GM23248 (cell line): Measurements from ENCODE around the gene RGR. TPM values are rescaled to one million over a fixed set of nuclear protein-coding genes. Genes with fewer than 3 reads are reported as not detected.

Experiments used
- DNase-seq: peaks from one replicate; pipeline ENCODE4 v3.0.0-alpha.2; 2015
- H2AFZ ChIP-seq: fragments of 200-600 bp; sonication (generic); 2 replicates; pipeline ENCODE4 v1.6.1; 2016; ENCODE audit warnings: antibody characterized with exemption
- H3F3A ChIP-seq: fragments of 200-600 bp; sonication (generic); 2 replicates; pipeline ENCODE4 v1.6.1; 2016; ENCODE audit warnings: mild to moderate bottlenecking, antibody characterized with exemption, mixed run types; ENCODE audit not compliant: insufficient read depth
- H3K27ac ChIP-seq: fragments of 200-600 bp; sonication (generic); 2 replicates; pipeline ENCODE4 v1.5.1; 2016; ENCODE audit warnings: mild to moderate bottlenecking
- H3K27me3 ChIP-seq: fragments of 200-600 bp; sonication (generic); replicated peaks from 2 replicates; pipeline ENCODE4 v1.6.1; 2016; ENCODE audit warnings: mild to moderate bottlenecking; ENCODE audit not compliant: insufficient read depth
- H3K36me3 ChIP-seq: fragments of 200-600 bp; sonication (generic); 2 replicates; pipeline ENCODE4 v1.6.1; 2016; ENCODE audit warnings: low read depth, mild to moderate bottlenecking
- H3K4me1 ChIP-seq: fragments of 200-600 bp; sonication (generic); 2 replicates; pipeline ENCODE4 v1.6.1; 2016; ENCODE audit warnings: mild to moderate bottlenecking; ENCODE audit not compliant: insufficient read depth
- H3K4me2 ChIP-seq: fragments of 200-600 bp; sonication (generic); one replicate; pipeline ENCODE4 v1.6.1; 2016; ENCODE audit warnings: mild to moderate bottlenecking; ENCODE audit not compliant: unreplicated experiment
- H3K4me3 ChIP-seq: fragments of 200-600 bp; sonication (generic); 2 replicates; pipeline ENCODE4 v1.5.1; 2016; ENCODE audit warnings: mild to moderate bottlenecking
- H3K79me2 ChIP-seq: fragments of 200-600 bp; sonication (generic); 2 replicates; pipeline ENCODE4 v1.6.1; 2016; ENCODE audit warnings: mild to moderate bottlenecking; ENCODE audit not compliant: insufficient read depth
- H3K9ac ChIP-seq: fragments of 200-600 bp; sonication (generic); 2 replicates; pipeline ENCODE4 v1.6.1; 2016; ENCODE audit warnings: mild to moderate bottlenecking
- H3K9me2 ChIP-seq: fragments of 200-600 bp; sonication (generic); 2 replicates; pipeline ENCODE4 v1.6.1; 2016; ENCODE audit warnings: mixed run types, mild to moderate bottlenecking, moderate library complexity; ENCODE audit not compliant: insufficient read depth
- H3K9me3 ChIP-seq: fragments of 200-600 bp; sonication (generic); one replicate; pipeline ENCODE4 v1.6.1; 2017; ENCODE audit warnings: low read depth
- H4K20me1 ChIP-seq: fragments of 200-600 bp; sonication (generic); 2 replicates; pipeline ENCODE4 v1.6.0; 2016; ENCODE audit not compliant: insufficient read depth
- EZH2 ChIP-seq: fragments of 200-600 bp; sonication (generic); IDR thresholded peaks from 2 replicates; pipeline ENCODE4 v1.6.1; 2018; ENCODE audit warnings: antibody characterized with exemption, mild to moderate bottlenecking; ENCODE audit not compliant: insufficient read depth, poor library complexity, severe bottlenecking
- EZH2phosphoT487 ChIP-seq: fragments of 200-600 bp; sonication (generic); IDR thresholded peaks from 2 replicates; pipeline ENCODE4 v1.6.1; 2018; ENCODE audit warnings: antibody characterized with exemption, moderate library complexity, mild to moderate bottlenecking, low read depth; ENCODE audit not compliant: insufficient read depth
- WGBS, 2 experiments: methylation state at CpG; one replicate each; pipeline ENCODE4 v1.1.6; 2015 to 2017; ENCODE audit warnings: low lambda C conversion rate in 2 of 2, low coverage in 1 of 2; ENCODE audit errors: missing lambda C conversion rate in 2 of 2; 5-methylcytosine and 5-hydroxymethylcytosine counted together
- in situ Hi-C: fragments of 300-500 bp; cut with MboI; formaldehyde crosslinking; loops from 2 replicates; pipeline ENCODE4 v1.15.0; 2020
- polyA plus RNA-seq: library from polyadenylated mRNA; unstranded; fragments of >200 nt; fragmentation: Nextera tagmentation; extraction: Ambion mirVana; gene quantifications from 2 replicates; pipeline ENCODE4 v1.2.1, GENCODE V29; 2016
- total RNA-seq: library from RNA; depleted of rRNA; stranded (reverse); fragments of >200 nt; shearing (Covaris generic); gene quantifications from 2 replicates; pipeline ENCODE4 v1.2.3, GENCODE V29; 2014

Gene RGR
- total and polyA plus RNA-seq, 2 experiments from 2014 or later, result not detected

DNA sequence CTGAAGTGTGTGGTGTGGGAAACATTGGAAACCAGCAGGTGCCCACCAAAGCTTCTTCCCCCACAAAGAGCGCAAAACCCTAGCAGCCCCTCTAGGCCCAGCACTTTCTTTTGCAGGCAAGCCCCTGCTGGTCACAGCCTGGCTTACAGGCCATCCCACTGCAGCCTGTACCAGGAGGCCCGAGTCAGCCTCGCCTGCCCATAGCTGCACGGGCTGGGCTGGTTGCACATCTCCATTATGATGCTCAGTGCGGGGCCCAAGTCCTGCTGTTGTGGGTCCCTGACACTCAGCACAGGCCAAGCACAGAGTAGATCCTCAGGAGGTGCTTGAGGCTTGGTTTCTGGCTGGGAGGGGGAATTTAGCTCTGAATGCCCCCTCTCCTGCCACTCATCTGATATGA is 42.5 kb upstream of the RGR start:
- H3K79me2 ChIP-seq, result no peaks in the 10 kb centered on the region
- H3K9me2 ChIP-seq, result no peaks in the 10 kb centered on the region
- no peak overlapping the region for H2AFZ ChIP-seq
- in situ Hi-C loops, result no loop called here
- peaks cover 4% of the 10 kb centered on the region; the same call in 1 of the 2 replicates for H3K27me3 ChIP-seq
- no peaks in the 10 kb centered on the region for H3K36me3 ChIP-seq
- no peak overlapping the region for H3K9ac ChIP-seq
- H3K4me1 ChIP-seq, result no peaks in the 10 kb centered on the region
- no peaks in the 10 kb centered on the region for H4K20me1 ChIP-seq
- no peak overlapping the region for H3K4me3 ChIP-seq
- DNase-seq, result no peak
- TF ChIP-seq EZH2, result no peak
- TF ChIP-seq EZH2phosphoT487, result no peak
- no peak overlapping the region for H3K4me2 ChIP-seq
- 63 to 64% methylated on average over 5 of the region's 5 CpGs for WGBS, 2 experiments
- H3K9me3 ChIP-seq, result no peaks in the 10 kb centered on the region
- no peak overlapping the region for H3K27ac ChIP-seq
- H3F3A ChIP-seq, result no peaks in the 10 kb centered on the region

DNA sequence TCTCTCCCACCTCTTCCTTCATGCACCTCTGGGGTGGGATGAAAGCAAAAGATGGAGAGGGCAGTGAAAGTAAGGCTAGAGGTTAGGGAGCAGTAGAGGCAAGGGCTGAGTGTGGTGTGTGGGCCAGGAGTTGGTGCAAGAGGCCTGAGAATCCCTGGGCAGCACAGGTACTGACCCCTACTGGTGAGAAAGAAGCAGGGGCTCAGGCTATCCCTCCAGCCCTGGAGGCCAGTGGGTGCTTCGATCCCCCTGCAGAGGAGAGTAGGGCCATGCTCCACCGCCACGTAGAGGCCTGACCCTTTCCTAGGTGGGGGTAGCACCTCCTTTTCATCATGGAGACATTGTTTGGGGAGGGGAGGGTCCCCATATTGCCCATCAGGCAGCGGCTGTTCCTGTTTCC is 40.7 kb upstream of the RGR start:
- no peaks in the 10 kb centered on the region for H3F3A ChIP-seq
- no peak overlapping the region for H3K4me2 ChIP-seq
- no peaks in the 10 kb centered on the region for H3K9me2 ChIP-seq
- TF ChIP-seq EZH2 (no peak), EZH2phosphoT487 (no peak)
- 62 to 86% methylated on average over 4 of the region's 4 CpGs for WGBS, 2 experiments
- H3K27ac ChIP-seq, result no peak overlapping the region
- H3K27me3 ChIP-seq, result peaks cover 3% of the 10 kb centered on the region; the same call in 1 of the 2 replicates
- H3K9me3 ChIP-seq, result no peaks in the 10 kb centered on the region
- H4K20me1 ChIP-seq, result no peaks in the 10 kb centered on the region
- H3K9ac ChIP-seq, result no peak overlapping the region
- no peak overlapping the region for H3K4me3 ChIP-seq
- H2AFZ ChIP-seq, result no peak overlapping the region
- DNase-seq, result peak; percentile 18
- in situ Hi-C loops, result no loop called here
- H3K4me1 ChIP-seq, result no peaks in the 10 kb centered on the region
- H3K79me2 ChIP-seq, result no peaks in the 10 kb centered on the region
- no peaks in the 10 kb centered on the region for H3K36me3 ChIP-seq

DNA sequence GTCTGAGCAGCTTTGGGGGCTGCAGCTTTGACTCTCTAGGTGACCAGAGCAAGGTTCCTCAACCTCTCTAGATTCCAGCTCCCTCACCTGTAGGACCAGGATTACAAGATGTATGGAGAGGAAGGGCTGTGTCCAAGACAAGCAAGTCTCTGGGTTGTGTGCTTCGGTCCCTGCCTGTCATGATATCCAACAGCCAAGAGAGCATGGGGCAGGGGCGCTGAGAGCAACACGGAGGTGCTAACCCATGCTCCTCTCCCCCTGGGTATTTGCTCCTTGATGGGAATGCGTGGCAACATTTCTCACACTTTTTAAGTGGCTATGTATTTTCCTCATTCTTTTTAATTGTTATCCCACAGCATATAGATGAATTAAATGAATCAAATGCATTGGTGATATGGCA is 40.2 kb upstream of the RGR start:
- no peaks in the 10 kb centered on the region for H4K20me1 ChIP-seq
- H3K4me1 ChIP-seq, result no peaks in the 10 kb centered on the region
- DNase-seq, result no peak
- H2AFZ ChIP-seq, result no peak overlapping the region
- TF ChIP-seq EZH2 (no peak), EZH2phosphoT487 (no peak)
- no peak overlapping the region for H3K27ac ChIP-seq
- no peaks in the 10 kb centered on the region for H3K9me2 ChIP-seq
- no peaks in the 10 kb centered on the region for H3K9me3 ChIP-seq
- no peak overlapping the region for H3K9ac ChIP-seq
- H3F3A ChIP-seq, result no peaks in the 10 kb centered on the region
- WGBS, 2 experiments, result 36 to 45% methylated on average over 4 of the region's 4 CpGs
- no peaks in the 10 kb centered on the region for H3K36me3 ChIP-seq
- no peak overlapping the region for H3K4me3 ChIP-seq
- no peaks in the 10 kb centered on the region for H3K79me2 ChIP-seq
- peaks cover 6% of the 10 kb centered on the region for H3K27me3 ChIP-seq
- H3K4me2 ChIP-seq, result no peak overlapping the region
- in situ Hi-C loops, result no loop called here

DNA sequence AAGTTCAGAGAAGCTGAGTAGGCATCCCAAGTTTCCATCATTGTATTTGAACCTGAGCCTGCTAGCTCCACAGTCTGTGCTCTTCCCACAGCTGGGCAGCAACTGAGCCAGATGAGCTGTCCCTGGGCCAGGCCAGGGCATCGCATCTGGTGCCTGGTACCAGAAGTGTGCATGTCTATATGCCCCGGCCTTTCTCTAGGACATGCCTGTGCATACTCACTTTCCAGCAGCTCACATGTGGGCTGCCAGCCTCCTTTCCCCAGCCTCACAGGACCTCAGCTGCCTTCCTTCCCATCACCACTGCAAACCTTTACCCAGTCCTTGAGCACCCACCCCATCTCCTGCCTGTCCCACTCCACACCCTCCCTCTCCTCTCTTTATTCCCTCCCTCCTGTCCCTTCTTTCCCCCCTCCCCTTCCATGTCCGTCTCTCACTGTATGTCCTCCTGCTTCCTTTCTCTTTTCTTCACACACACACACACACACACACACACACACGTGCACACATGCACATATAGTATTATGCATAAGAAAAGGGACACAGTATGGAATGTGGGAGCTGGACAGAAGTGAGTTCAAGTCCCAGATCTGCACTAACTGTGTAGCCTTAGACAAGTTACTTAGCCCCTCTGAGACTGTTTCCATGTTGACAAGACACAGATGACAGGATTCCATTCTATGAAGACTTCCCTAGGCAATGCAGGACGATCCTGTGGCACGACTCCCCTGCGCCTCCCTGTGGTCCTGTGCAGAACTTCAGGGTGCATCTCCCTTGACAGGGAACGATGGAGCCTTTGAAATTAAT is 39.6 kb upstream of the RGR start:
- H3K27me3 ChIP-seq, result peaks cover 9% of the 10 kb centered on the region; the same call in 1 of the 2 replicates
- H3K4me3 ChIP-seq, result no peak overlapping the region
- no peaks in the 10 kb centered on the region for H3K4me1 ChIP-seq
- no peak overlapping the region for H2AFZ ChIP-seq
- no peaks in the 10 kb centered on the region for H3K79me2 ChIP-seq
- TF ChIP-seq EZH2 (no peak), EZH2phosphoT487 (no peak)
- H3K9ac ChIP-seq, result no peak overlapping the region
- no peaks in the 10 kb centered on the region for H3K9me3 ChIP-seq
- peak; percentile 69 for DNase-seq
- no peak overlapping the region for H3K4me2 ChIP-seq
- no peaks in the 10 kb centered on the region for H3K9me2 ChIP-seq
- 20 to 31% methylated on average over 8 of the region's 8 CpGs for WGBS, 2 experiments
- H3F3A ChIP-seq, result no peaks in the 10 kb centered on the region
- H3K36me3 ChIP-seq, result no peaks in the 10 kb centered on the region
- H4K20me1 ChIP-seq, result no peaks in the 10 kb centered on the region
- H3K27ac ChIP-seq, result no peak overlapping the region
- in situ Hi-C loops, result no loop called here
